Measurements from ENCODE around the gene SETD2. TPM values are rescaled to one million over a fixed set of nuclear protein-coding genes. Genes with fewer than 3 reads are reported as not detected.

SETD2 gene
- total and polyA plus RNA-seq, 2 experiments from 2014 or later: 16.7 to 45.2 TPM

GRCh38 chr3:46988616-46989015, 175.3 kb downstream of the SETD2 start (continued):
- no peak for TF ChIP-seq ZNF462 (CRISPR knock-in tag; IDR thresholded peaks at IDR 0.05)
- no peak for TF ChIP-seq STAT1 (IDR thresholded peaks at IDR 0.05; ENCODE audit: unreplicated experiment)
- TF ChIP-seq ZNF114 (CRISPR knock-in tag; IDR thresholded peaks at IDR 0.05): no peak

GRCh38 chr3:46987743-46988401, 176.0 kb downstream of the SETD2 start:
- H4K20me1 ChIP-seq (replicated peaks; ENCODE audit: insufficient read depth): no peaks in the 10 kb centered on the region; the same call in 1 of the 2 replicates
- peaks cover 6% of the 10 kb centered on the region; the same call in 1 of the 3 replicates for H3K36me3 Mint-ChIP-seq (ENCODE audit: low read depth)
- 0 out of 2 replicates have a peak, but pooled peaks cover 4% of the 10 kb centered on the region for H3K9me2 ChIP-seq (ENCODE audit: insufficient read depth)
- H3K36me3 ChIP-seq (ENCODE audit: insufficient read depth): no peaks in the 10 kb centered on the region
- 0 out of 2 replicates have a peak overlapping the region, but pooled peaks have one; percentile 39 for H3K27ac ChIP-seq (ENCODE audit: low read depth)
- peak overlapping the region; percentile 67 for H3K4me2 ChIP-seq
- H3K9me3 Mint-ChIP-seq: no peaks in the 10 kb centered on the region; the same call in 2 of the 3 replicates
- peak overlapping the region; percentile 89; the same call in 1 of the 2 replicates for H3K27ac Mint-ChIP-seq
- H3K4me1 Mint-ChIP-seq: peaks cover 33% of the 10 kb centered on the region
- 0 out of 3 replicates have a peak overlapping the region, but pooled peaks have one; percentile 16 for H3K4me3 Mint-ChIP-seq
- 0 out of 2 replicates have a peak, but pooled peaks cover 4% of the 10 kb centered on the region for H3K79me2 ChIP-seq (replicated peaks; ENCODE audit: insufficient read depth)
- H3K4me1 ChIP-seq (ENCODE audit: insufficient read depth): peaks cover 12% of the 10 kb centered on the region
- H3K27me3 ChIP-seq (ENCODE audit: insufficient read depth): no peaks in the 10 kb centered on the region
- peak overlapping the region; percentile 28; the same call in 1 of the 2 replicates for H3K4me3 ChIP-seq
- ATAC-seq (peak; percentile 89), DNase-seq (ENCODE audit: low spot score) (peak; percentile 77)
- H3K27me3 Mint-ChIP-seq (ENCODE audit: insufficient read depth, low read depth, poor library complexity): peaks cover 10% of the 10 kb centered on the region
- TF ChIP-seq ETS1 (IDR thresholded peaks at IDR 0.05) (0 out of 2 replicates have a peak, but pooled peaks have one; percentile 44), POLR2AphosphoS5 (IDR thresholded peaks at IDR 0.05; ENCODE audit: low read depth) (peak; percentile 31; the same call in 1 of the 2 replicates), EZH2 (IDR thresholded peaks at IDR 0.05; ENCODE audit: low read depth, unreplicated experiment) (no peak), CREB1 (CRISPR knock-in tag; IDR thresholded peaks at IDR 0.05; ENCODE audit: low read depth) (no peak)
- H3F3A ChIP-seq (replicated peaks; ENCODE audit: low read depth): 0 out of 2 replicates have a peak, but pooled peaks cover 4% of the 10 kb centered on the region
- H2AFZ ChIP-seq: no peak overlapping the region

All from GM23338 (cell line).